ENCODE data around the gene ZMYND8.
A peak's percentile ranks its signal among the peaks of the same experiment; 100 is the strongest.

ZMYND8 gene

DNA sequence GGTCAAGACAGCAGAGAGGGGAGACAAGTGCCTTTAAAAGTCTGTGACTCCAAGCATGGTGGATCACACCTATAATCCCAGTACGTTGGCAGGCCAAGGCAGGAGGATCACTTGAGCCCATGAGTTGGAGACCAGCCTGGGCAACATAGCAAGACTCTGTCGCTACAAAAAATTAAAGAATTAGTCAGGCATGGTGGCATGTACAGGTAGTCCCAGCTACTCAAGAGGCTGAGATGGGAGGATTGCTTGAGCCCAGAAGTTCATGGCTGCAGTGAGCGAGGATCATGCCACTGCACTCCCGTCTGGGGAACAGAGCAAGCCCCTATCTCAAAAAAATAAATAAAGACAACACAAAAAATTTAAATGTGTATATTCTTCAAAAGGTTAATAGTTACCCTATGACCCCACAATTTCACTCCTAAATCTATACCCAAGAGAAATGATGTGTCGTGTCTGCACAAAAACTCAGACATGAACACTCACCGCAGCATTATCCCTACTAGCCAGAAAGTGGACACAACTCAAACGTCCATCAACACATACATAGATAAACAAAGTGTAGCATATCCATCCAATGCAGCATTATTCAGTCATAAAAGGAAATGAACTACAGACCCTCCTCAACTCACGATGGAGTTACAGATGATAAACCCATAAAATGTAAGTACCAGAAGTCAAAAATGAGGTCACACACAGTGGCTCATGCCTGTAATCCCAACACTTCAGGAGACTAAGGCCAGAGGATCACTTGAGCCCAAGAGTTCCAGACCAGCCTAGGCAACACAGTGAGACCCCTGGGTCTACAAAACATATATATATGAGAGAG is 23.9 kb downstream of the ZMYND8 start:
- no peak for DNase-seq

DNA sequence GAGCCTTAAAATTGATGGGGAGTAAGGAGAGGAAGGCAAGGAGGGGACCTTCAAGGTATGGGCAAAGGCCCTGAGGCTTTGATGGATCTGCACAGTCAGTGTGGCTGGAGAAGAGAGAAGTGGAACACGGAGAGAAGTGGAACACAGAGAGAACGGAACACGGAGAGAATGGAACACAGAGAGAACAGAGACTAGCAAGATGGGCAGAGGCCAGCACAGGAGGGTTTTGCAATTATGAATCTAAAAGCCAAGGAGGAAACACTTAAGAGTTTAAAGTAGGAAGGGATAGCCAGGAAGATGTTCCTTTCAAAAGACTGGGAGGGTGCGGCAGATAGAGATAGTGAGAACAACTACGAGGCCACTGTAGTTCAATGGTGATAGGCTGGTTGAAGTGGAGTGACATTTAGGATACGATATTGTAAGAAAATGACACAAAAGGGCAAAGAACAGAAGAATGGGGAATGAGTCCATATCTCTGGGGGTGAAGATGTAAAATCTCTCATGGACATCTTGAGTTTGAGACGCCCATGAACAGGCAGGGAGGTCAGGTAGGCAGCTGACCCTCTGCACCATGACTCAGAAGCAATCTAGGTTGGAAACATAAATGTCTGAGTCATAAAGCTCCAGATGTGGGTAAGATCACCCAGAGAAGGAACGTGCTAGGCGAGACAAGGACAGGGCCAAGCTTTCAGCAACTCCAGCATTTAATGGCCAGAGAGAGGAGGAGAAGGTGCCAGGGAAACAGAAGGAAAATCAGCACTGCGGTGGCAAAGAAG is 25.4 kb downstream of the ZMYND8 start:
- DNase-seq, result peak; percentile 89

DNA sequence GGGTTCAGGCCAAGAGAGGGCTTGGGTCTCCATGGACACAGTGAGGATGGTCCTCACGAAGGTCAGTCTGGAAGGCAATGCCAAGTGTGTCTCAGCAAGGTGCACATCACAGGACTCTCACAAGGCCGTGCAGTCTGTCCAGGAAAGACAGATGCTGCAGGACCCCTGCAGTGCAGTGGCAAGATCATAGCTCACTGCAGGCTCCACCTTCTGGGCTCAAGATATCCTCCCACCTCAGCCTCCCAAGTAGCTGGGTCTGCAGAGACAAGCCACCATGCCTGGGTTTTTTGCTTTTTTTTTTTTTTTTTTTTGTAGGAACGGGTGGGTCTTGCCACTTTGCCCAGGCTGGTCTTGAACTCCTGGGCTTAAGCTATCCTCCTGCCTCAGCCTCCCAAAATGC is 26.4 kb downstream of the ZMYND8 start:
- no peak for DNase-seq

DNA sequence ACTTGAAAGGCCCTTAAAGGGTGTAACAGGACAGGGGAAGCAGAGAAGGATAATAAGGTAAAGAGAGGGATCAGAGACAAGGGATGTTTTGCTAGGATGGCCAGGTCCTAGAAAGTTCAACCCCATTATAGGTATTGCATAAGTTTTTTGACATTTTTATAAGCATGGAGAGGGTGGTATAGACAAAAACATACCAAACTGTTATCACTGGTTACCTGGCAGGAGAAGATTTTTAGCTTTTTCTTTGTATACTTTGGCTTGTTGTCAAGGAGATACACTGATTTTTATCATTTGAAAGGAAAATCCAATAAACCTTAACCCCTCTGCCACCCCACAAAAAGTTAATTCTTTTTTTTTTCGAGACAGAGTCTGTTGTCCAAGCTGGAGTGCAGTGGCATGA is 28.4 kb downstream of the ZMYND8 start:
- no peak for DNase-seq

DNA sequence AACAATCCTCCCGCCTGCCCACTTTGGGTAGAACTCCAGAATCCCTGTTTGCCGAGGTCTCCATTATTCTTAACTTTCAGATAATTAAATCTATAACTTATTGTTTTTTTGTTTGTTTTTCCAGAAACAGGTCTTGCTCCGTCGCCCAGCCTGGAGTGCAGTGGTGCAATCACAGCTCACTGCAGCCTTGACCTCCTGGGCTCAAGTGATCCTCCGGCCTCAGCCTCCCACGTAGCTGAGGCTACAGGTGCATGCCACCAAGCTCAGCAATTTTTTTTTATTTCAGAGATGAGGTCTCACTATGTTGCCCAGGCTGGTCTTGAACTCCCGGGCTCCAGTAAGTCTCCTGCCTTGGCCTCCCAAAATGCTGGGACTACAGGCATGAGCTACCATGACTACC is 28.8 kb downstream of the ZMYND8 start:
- no peak for DNase-seq

DNA sequence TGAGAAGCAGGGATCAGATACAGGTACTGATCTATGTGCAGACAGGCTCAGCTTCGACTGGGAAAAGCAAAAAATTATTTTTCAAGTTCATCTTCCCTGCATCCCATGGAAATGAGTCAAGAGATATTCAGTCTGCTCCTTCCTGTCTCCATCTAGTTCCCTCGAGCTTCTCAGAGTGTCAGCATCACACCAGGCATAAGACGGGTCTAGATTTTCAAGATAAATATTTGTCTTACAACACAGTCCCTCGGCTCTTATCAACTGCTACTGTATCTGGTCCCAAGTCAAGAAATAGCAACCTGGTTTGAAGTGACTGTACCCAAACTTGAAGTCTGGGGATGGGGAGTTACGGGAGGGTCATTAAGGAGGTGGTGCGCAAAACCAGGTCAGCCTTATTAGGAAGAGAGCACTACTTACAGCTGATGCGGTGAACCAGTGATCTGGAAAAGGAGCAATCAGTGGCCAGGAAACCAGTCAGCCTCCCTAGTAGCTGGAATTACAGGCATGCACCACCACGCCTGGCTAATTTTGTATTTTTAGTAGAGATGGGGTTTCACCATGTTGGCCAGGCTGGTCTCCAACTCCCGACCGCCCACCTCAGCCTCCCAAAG is 29.7 kb downstream of the ZMYND8 start:
- peak; percentile 59 for DNase-seq

DNA sequence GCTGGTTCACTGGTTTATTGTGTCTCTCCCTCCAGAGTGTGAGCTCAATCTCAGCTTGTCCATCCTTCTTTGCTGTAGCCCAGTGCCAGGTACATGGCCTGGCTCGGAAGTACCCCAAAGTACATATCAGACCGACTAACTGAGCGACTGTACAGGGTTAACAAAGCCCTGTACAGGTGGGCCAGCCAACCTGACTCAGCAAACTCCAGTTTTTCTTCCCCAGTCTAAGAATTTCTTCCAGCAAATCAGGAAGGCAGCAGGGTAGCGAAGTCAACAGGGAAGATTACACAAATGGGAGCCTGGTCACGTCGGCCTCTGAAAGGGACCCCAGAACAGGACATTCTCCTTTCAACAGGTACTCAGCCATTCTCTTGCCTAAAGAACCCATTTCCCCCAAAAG is 31.3 kb downstream of the ZMYND8 start:
- no peak for DNase-seq

DNA sequence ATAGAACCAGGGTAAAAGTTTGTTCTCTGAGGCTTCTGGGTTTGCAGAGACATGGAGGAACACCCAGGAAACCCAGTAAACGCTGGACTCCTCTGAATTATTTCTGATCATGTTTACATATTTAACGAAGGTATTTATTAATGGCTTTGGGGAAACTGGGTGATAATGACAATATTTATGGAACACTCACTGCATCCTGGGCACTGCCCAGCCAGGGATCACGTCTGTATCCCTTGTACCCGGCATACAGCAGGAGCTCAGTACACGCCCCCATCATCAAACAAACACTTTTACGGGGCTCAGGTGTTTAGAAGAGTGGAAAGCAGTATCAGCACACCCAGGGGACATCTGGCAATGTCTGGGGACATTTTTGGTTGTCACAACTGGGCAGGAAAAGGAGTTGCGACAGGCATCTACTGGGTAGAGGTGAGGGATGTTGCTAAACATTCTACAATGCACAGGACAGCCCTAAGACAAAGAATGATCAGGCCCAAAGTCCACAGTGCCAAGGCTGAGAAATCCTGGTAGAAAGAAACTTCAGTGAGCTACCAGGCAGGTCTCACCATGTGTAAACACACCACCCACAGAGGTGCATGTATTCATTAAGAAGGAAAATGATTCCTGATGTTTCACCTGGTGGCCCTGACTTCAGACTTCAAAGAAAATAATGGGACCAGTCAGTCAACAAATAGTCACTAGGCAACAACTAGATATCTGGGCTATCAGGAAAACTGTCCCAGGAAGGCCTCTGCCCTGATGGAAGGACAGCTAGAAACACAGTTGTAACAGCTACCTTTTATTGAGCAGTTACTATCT is 35.3 kb downstream of the ZMYND8 start:
- DNase-seq, result no peak

DNA sequence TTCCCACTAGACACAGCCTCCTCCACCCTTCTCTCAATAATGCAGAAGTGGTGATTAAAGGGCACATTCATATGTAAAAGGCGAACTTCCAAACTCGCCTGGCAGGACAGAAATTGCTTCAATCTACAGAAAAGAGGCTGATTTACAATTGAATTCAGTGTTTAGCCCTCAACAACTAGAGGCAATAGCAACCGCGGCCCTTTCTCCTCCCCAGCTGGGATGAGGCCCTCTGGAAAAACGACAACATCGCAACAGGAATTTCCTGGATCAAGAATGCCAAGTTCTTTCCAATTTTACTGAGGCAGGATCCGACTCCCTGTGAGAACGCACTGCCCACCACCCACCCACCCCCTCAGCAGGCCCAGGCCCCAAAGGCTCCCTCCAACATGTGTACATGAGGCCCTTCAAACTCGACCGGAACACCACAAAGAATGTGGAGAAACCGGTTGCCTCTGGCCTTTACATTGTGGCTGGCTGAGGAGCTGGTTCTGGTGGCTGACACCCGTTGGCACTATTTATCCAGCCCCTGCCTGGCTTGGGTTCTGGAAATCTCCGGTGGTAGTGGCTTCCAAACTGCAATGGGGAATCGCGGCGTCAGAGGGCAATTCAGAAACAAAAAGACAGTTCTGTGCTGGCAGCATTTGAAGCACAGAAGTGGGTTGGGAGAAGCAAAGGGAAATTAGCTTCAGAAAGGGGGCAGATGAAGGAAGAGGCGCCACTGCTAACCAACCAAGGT is 36.8 kb downstream of the ZMYND8 start:
- DNase-seq, result no peak

DNA sequence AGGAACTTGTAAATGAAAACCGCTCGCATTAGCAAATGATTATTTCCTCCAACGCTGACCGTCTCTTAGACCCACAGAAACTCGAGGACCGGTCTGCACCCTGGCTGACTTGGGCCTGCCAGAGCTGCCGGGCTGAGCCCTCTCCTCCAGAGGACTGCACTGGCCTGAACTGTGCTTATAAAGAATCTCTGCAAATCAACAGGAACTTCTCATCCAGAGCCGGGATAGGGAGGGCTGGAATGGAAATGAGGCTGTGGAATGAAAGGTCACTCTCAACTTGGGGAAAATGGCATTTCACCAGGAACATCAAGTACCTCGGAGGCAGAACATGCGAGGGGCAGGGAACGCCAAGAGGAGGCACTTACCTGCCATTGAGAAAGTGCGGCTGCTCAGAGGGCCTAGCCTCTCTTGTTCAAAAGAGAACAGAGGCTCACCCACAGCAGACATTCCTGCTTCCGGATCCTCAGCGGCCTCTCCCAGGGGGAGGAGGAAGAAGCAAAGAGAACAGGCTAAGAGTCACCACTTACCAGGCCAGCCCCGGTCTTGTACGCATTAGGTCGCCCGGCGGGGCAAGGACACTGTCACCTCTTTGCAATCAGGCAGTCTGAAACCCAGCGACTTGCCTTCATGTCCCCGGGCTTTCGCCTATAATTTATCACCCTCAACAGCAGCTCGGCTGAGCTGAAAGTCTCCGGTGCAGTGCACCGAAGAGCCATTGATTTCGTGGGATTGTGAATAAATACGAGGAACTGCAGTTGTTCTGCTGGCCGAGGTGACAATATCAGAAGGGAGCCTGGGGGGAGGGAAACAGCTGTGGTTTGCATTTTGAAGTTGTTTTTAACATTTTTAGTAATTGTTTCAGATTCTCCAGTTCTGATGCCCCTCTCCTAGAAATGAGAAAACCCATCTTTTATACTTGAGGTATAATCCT is 37.6 kb downstream of the ZMYND8 start:
- DNase-seq, result peak; percentile 56

DNA sequence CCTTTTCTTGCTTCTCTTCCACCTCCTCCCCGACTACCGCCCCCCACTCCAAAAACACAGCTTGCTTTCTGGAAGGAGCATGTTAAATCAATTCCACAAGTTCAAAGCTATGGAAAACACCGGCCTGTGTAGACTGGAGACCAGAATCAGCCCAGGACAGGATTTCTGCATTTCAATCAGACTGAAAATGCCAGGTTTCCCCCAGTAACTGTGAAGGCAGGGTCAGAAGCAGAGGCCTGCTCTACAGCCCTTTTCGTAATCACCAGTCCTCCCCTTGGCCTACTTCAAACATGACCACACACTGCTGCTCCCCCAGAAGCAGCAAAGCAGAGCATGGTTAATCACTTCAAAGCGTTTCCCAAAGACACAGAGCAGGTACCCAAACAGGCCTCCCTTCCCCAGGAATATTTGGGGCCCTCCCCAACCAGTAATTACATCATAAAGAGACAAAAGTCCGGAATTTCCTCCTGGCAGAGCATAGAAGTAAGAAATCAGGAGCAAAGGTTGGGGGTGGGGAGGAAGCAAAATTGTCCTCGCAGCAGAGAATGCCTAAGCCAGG is 38.4 kb downstream of the ZMYND8 start:
- no peak for DNase-seq

DNA sequence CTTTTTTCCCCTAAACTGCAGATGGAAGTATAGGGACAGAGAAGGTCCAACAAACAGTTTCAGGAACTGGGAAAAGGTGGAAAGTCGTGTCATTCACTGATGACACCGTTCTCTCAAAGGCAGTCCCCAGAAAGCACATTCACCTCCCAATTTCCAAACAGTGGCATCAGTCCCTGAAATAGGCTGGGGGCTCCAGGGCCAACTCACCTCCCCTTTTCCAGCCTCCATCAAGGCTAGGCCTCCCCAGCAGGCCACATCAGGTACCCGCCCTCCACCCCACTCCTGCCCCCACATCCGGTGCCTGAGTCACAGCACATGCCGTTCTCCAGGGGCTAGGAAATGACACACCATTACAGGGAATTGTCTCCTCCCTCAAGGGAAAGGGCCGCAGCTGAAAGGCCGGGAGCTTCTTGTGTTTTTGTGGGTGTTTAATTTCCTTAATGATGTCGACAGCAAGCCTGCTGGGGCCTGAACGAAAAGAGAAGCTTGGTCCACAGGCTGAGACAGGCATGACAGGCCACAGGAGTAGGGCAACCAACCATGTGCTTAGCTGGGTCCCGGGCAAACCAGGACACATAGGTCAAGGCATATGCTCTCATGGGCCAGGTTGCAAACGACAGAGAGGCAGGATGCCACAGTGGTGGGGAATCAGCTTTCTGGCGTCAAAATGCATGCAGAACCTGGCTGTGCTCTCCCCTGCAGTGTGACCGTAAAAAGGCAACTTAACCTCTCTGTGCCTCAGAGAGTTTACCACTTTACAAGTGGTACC is 39.2 kb downstream of the ZMYND8 start:
- peak; percentile 79 for DNase-seq

DNA sequence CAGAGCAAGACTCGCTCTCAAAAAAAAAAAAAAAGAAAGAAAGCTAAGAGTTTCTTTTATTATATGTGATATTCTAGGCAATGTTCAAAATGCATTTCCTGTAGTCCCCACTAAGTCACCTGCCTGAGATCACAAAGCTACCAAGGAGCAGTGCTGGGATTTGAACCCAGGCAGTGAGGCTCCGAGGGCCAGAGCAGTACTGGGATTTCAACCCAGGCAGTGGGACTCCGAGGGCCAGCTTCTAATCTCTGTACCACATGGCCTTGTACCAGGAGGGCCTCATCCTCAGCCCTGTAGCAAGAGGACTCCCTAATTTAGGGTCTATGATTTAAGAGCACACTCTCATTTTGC is 39.7 kb downstream of the ZMYND8 start:
- DNase-seq, result no peak

DNA sequence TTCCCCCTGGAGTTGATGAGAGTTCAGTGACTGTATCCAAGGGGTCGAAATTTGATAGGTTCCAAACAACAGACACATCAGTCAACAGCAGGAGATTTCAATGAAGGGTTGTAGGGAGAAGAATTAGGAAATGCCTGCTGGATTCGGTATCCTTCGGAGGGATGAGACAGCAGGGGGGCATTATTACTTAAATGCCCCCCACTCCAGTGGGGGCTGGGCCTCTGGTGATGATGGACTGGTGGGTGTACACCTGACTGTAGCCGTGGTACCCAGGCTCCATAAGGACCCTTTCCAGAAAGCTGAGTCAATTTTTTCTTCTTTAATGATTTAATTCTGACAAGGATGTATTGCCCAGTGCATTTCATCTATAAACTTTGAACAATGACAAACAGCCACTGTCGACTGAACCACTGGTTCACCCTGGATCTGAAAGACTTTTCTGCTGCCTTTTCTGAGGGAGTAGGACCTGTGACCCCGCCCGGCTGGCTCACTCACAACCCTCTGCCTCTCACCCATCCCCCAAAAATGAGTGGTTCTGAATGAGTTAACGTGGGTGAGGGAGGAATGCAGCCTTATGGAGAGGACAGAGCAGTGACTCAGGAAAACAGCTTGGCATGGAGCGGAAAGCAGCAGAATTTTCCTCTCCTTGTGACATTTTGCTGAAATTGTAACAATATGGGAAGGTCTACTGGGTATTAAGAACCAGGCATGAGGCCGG is 41.0 kb downstream of the ZMYND8 start:
- peak; percentile 67 for DNase-seq

DNA sequence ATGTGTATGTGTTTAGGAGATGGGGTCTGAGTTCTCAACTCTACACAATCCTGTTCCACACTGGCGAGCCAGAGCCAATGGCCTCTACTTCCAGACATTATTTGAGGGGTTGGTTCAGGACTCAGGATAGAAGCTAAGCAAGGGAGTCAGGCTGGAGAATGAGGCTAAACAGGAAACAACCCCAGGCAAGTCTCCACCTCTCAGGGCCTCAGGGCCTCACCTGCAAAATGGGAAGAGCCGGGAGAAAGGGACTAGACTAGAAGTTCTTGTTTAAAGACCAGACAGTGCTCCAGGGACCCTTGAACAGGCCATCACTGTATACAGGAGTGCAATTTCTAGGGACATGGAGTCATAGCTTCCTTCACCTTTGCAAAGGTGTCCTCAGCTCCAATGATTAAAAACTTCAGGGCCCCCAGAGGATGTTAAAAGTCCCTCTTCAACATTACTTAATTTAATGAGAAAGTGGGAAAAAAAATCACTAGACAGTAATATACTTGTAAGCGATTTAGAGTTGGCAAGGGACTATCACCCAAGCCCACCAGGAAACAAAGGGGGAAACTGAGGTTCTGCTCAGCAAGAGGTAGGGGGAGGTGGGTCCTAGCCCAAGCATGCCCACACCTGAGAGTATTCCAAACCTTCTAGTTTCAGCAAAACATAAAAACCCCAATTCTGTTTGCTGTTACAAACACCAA is 41.7 kb downstream of the ZMYND8 start:
- DNase-seq, result no peak

DNA sequence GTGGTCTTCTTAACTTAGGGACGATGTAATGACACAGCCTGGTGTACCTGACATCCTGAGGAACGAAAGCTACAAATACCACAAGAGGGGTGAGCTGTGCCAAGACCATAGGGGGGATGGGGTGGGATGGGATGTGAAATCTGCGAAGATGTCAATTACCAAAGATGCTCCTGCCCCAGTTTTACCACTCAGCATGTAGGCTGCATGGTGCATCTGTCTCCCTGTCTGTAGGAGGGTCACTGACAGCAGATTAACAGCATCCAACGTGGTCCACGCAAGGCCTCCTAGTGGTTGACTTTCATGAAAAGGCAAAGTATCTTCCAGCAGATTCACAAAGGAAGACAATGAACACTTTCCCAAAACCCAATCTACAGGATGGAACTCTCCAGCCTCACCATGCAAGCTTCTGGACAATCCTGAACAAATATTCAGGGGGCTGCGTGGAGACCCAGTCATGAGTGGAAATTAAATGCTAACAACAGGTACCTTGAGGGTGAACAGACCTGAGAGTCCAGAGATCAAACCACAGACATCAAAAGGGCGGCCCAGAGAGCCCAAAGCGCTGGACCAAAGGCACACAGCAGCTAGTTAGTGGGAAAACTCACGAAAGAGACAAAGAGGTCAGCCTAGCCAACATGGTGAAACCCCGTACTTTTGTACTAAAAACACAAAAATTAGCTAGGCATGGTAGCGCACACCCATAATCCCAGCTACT is 44.4 kb downstream of the ZMYND8 start:
- no peak for DNase-seq

DNA sequence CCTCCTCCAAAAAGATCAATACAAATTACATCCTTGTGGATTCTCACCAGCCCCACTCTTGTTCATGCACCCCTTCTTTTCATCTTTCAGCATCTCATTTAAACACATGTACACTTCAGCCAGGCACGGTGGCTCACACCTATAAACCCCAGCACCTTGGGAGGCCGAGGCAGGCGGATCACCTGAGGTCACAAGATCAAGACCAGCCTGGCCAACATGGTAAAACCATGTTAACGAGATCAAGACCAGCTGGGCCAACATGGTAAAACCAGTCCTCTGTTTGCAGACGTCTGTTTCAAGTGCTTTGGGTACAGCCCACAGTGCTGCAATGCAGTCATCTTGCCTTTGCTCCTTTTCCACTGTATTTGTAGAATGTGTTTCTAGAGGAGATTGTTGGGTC is 45.3 kb downstream of the ZMYND8 start:
- no peak for DNase-seq

DNA sequence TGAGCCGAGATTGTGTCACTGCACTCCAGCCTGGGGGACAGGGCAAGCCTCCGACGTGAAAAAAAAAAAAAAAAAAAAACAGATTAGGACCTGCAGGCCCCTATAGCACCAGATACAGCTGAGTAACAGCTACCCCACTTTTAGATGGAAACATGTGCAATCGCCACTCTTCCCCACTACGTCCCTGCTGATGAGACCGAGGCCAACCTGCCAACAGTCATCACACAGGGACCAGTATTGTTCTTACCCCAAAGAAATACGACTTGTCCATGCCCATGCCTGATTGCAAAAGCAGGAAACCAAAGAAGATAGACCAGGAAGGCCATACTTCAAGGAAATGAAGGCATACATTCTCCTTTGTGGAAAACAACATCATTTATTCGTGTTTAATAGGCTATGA is 45.8 kb downstream of the ZMYND8 start:
- DNase-seq, result no peak

Data from hematopoietic multipotent progenitor cell treated with erythropoietin and hydrocortisone succinate and interleukin-3 and kit ligand, for 6 days (in vitro differentiated cells).